Stimulated activated CD8-positive, alpha-beta memory T cell treated with anti-CD3 and anti-CD28 coated beads, Interleukin-12 subunit alpha, Interleukin-12 subunit beta, amount 100 ng/mL, for 24 hours (primary cell): Measurements from ENCODE around the gene ELK4.

Experiments
- DNase-seq: peaks from one replicate; pipeline ENCODE4 v3.0.0-alpha.2; 2020; ENCODE audit errors: extremely low read depth

Gene ELK4

GRCh38 chr1:205631768-205632668, at the start of gene ELK4:
Gene ELK4, minus strand, starts transcription at chr1:205632011. Its CDS starts 8,129 bp downstream, at chr1:205623882.
- peak; percentile 100 for DNase-seq

GRCh38 chr1:205681364-205681763, 49.6 kb upstream of the ELK4 start:
- DNase-seq: no peak

DNA sequence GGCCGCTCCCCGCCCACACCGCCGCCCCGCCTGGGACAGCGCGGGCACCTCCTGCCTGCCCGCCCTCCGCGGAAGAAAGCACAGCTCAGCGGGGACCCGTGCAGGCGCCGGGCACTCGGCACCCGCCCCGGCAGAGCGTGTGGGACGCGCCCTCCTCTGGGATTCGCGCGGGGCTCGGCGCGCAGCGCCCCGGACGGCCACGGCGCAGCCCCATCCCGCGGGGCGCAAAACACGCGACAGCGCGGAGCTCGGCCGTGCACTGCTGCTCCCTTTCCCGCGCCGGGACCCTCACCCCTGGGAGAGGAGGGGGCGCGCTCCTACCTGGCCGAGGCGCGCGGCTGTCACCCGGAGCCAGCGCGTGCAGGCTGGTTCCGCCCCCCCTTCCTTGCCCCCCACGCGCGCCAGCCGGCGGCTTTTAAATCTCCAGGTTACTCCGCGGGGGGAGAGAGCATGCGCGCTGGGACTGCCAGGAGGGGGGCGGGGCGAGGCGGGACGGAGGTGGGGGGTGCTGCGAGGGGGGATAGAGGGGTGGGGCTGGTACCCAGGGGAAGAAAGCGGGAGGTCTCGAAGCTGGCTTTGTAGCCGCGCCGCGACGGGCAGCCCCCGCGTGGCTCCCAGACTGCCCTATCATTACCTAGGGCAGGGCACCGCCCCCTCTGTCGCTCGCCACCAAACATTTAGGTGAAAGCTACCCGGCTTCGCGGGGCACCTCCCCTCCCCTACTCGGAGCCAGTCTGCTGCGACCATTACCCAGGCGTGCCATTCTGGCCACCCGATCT, 48.5 kb upstream of the ELK4 start, which contains the start of gene SLC45A3:
Gene SLC45A3 (minus strand): TSS at position 437 of the 779 bp plus-strand sequence. CDS start 15,853 bp downstream, outside the sequence.
- no peak for DNase-seq

DNA sequence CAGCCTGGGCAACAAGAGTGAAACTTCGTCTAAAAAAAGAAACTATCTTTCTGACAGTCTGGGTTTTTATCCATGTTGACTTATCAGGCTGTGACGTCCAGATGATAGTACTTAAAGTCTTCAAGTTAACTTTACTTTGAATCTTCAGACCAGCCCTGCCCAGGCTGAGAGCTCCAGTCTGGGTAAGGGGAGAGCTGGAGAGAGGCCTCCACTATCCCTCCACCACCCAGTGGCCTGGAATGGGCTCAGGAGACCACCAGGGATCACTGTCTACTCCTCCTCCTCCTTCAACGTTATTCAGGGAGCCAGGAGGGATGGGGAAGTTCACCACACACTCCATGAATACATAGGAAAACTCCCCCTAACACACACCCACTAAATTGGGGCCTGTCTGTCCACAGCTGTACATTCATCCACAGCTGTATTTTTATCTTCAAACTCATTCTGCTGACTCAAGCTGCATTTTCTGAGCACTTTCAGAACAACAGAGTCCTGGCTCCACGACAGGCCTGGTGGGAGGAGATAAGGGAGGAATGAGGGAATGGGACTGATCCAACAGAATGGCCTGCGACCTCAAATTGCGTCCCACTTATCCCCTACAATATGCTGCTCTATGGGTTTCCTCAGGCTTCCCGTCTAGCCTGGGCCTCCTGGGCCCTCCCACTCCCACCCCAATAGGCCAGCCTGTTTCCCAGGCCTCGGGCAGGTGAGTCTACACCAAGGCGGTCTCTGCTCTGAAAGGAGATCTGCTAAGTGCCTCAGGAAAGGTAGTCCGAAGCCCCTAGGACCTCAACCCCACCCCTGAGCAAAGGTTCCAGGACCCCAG, 46.7 kb upstream of the ELK4 start:
- DNase-seq: no peak

DNA sequence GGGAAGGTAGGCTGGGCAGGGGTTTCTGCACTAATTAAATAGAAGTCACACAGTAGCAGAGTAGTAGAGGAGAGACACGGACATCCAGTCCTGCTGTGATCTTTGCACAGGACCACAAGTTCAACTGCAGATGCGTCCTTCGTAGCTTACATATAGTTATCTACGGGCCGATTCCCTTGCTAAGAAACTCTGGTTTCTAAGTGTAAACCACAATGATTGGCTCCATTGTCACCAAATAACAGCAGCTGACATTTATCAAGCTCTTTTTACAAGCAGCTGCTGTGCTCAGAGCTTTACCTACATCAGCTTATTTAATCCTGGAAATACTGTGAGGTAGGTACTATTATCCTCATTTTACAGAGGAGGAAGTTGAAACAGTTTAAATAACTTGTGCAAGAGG, 45.4 kb upstream of the ELK4 start:
- DNase-seq: no peak

DNA sequence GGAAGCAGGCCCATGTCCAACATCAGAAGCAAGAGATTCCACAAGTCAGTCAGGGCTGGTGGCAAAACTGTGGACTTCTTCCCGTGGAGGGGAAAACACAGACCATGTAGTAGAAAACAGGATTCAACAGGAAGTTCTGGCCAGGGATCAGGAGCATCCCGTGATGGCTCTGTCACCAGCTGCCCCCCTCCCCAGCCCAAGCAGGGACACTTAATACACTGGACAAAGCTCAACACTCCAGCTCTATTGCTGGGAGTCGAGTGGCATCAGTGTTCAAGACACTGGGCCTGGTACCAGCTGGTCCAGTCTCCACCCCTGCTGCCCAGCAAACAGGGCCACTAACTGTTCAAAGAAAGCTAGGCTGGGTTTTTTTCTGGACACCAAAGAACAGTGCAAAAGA, 44.8 kb upstream of the ELK4 start:
- DNase-seq: no peak

DNA sequence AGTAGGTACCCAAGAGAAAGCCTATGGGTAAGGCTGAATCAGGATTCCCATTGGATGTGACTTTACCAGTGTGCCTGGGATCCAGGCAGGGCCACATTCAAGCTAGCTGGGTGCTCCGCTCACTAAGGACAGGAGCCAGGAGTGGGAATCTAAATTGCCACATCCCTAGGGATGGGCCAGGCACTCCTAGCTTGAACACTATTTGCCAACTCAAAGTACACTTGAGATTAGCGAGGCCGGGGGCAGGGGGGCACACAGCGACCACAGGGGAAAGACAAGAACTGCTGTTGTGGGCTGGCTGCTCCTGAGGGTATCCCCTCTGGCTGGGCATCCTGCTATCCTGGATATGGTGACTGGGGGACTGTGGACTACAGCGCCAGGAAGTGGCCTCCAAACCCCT, 44.2 kb upstream of the ELK4 start:
- DNase-seq: no peak

DNA sequence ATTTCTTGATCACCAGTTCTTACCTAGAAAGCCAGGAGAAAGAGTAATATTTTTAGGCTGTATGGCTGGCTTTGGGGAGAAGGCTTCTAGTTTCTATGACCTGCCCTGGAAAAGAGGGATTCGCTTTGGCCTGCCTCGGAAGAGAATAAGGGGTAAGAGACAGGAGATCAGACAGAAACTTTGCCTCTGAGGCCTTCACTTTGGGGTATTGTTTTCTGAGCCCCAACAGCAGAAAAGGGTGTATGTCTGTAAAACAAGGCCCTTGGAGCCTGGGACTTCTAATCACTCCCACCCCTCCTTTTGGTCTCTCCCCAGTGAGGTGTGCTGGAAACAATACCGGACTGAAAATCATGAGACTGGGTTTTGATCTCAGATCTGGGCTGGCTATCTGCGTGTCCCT, 43.4 kb upstream of the ELK4 start:
- DNase-seq: no peak

GRCh38 chr1:205672970-205673369, 41.2 kb upstream of the ELK4 start:
- DNase-seq: no peak

DNA sequence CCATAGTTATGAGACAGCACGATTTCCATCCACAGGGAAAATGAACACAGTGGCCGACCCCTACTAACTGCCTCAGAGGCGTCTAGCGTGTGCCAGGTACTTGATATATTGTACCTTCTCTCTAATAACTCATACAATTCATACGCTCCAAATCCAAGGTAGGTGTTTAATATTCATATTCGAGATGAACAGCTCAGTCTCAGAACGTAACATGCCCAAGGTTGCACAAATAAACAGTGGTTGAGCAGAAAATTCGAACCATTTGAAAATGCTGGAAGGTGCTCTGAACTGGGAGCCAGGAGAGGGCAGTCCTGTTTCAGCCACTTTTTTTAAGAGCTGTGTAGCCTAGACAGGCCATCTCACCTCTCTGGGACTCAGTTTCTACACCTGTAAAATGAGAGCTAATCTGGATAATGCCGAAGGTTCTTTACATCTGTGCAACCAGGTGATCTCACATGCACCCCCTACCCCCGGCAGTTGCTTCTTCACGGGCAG, 40.6 kb upstream of the ELK4 start:
- no peak for DNase-seq

- DNase-seq: no peak
These were observed 39.0 kb upstream of the ELK4 start for GRCh38 chr1:205670611-205671430.

GRCh38 chr1:205670150-205670446, 38.3 kb upstream of the ELK4 start:
- no peak for DNase-seq

- DNase-seq: no peak
These were observed 37.7 kb upstream of the ELK4 start for GRCh38 chr1:205669341-205670149.

DNA sequence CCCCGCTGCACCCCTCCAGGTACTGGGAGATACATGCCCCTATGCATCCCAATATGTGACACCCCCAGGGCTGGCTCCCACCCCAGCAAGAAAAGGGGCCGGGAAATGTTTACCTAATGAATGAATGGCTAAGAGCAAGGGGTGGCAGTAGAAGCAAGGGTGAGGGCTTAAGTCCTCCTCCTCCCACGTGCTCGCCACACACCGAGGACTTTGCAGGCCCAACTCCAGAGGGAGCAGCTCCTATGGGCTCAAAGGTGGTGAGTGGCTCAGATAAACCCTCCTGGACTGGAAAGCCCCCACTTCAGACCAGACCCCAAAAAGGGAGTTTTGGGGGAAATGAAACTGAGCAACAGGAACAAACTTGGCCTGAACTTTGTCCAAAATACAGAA, 37.1 kb upstream of the ELK4 start:
- no peak for DNase-seq

GRCh38 chr1:205667909-205668643, 36.3 kb upstream of the ELK4 start:
- no peak for DNase-seq

DNA sequence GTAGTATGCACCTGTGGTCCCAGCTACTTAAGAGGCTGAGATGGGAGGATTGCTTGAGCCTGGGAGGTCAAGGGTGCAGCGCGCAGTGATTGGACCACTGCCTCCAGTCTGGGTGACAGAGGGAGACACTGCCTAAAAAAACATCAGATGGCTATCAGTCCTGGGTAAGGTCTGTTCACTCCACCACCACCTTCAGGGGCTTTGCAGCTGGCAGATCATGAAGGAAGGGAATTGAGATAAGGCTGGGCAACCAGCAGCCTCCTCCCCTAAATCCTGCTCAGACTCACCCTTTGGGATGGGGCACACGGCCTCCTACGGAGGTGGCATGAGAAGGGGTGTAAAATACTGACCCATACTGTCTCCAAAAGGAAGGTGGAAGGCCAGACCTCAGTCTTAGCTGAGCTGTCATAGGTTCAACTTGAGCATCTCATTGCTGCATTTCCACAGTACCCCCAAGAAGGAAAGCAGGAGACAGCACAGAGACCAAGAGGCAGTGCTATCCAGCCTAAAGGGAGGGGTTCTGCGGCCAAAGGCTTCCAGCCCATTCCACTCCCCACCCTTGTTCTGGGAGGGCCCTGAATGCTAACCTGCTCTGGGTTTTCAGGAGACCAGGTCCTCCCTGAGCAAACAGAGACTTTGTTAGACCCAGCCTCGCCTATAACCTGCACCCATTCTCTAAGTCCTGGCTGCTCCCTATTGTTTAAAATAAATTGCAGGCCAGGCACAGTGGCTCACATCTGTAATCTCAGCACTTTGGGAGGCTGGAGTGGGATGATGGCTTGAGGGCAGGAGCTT, 34.8 kb upstream of the ELK4 start:
- no peak for DNase-seq

GRCh38 chr1:205665201-205666045, 33.6 kb upstream of the ELK4 start:
- DNase-seq: no peak
